ENCODE measurements around the gene PRAC1.

The PRAC1 gene

DNA sequence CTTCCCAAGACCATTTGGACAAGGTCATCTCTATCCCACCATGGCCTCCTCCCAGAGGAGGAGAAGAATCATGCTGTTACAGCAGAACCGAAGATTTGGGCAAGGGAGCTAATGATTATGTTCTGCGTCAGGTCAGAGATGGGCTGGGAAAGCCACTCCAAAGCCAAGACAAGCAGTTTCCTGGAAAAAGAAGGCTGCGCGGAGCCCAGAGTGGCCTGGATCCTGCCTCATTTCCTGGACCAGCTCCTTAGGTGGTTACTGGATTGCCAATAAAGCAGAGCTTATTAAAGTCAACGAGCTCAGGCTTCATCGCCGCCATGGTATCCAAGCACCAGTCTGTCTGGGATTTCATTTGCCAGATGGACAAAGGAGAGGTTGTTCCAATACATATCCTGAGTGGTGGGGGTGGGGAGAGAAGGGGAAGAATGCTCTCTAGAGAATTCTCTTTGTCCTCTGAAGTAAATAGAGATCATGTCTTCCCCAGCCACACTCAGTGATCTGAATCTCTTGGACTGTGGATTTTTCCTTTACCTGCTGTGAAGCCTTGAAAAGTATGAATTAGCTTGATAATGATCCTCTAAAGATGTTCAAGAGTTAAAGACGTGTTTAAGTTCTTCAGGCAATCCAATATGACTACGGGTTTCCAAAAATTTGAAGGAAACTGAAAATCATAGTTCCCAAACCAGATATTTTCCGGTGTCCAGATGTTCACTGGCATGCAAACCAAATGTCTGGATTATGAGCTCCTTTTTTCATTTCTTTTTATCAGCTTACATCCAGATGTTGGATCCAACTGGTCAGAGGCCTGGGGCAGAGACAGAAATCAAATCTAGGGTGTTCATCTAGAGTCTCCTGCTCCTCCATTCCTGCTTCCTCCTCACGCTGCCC is 17.7 kb downstream of the PRAC1 start:
- DNase-seq (ENCODE audit: low read depth in 2 of 2): no peak

DNA sequence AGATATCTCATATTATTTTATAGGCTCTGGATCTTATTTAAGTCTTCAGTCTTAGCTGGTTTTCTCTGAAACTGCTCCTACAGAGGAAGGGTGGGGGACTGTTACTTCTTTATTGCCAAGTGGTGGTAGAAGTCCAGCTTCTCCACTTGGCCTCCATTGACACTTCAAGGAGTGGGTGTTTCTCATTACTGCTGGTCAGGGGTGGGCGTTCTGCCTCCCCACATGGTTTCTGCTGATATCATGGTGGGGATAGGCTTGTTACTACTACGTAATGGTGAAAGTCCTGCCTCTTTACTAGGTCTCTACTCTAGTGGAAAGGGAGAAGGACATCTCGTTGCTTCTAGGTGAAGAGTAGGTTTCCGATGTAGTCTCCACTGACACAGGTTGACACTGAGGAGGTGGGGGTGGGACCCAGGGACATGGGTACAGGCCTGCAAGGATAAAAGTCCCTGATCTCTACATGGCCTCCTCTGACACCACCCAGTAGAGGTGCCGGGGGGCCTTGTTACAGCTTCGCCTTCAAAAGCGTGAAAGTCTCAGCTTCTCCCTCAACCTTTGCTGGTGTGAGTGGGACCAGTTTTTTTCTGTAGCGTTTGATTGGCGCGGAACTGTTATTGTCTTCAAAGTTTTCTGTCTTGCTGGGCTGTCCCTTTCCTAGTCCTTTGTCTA is 20.3 kb downstream of the PRAC1 start:
- no peak for DNase-seq (ENCODE audit: low read depth in 2 of 2)

DNA sequence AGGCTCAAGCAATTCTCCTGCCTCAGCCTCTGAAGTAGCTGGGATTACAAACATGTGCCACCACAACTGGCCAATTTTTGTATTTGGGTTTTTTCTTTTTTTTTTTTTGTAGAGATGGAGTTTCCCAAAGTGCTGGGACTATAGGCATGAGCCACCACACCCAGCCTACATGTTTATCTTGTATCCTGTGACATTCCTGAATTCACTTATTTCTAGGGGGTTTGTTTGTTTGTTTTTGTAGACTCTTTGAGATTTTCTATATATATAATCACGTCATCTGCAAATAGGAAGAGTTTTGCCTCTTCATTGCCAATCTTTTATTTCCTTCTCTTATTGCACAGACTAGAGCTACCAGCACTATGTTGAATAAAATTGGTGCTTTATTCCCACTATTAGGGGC is 29.1 kb downstream of the PRAC1 start:
- DNase-seq (ENCODE audit: low read depth in 2 of 2): no peak

DNA sequence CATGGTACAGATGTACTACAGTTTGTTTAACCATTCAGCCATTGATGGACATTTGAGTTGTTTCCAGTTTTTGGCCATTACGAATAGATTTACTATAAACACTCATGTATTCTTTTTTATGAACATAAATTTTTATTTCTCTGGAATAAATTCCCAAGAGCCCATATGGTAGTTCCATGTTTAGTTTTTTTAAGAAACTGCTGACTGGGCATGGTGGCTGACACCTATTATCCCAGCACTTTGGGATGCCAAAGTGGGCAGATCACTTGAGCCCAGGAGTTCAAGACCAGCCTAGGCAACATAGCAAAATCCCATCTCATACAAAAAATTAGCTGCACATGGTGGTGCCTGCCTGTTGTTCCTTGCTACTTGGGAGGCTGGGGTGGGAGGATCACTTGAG is 30.3 kb downstream of the PRAC1 start:
- DNase-seq (ENCODE audit: low read depth in 2 of 2): no peak

DNA sequence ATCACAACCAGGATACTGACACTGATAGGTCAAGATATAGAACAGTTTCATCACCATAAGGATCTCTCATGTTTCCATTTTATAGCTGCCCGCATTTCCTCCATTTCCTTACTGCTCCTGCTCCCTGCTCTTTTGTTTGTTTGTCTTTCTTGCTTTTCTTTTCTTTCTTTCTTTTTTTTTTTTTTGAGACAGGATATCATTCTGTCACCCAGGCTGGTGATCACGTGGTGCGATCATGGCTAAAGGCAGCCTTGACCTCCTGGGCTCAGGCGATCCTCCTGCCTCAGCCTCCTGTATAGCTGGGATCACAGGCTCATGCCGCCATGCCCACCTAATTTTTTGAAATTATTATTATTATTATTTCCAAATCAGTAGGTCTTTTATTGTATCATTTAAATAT is 31.7 kb downstream of the PRAC1 start:
- no peak for DNase-seq (ENCODE audit: low read depth in 2 of 2)

DNA sequence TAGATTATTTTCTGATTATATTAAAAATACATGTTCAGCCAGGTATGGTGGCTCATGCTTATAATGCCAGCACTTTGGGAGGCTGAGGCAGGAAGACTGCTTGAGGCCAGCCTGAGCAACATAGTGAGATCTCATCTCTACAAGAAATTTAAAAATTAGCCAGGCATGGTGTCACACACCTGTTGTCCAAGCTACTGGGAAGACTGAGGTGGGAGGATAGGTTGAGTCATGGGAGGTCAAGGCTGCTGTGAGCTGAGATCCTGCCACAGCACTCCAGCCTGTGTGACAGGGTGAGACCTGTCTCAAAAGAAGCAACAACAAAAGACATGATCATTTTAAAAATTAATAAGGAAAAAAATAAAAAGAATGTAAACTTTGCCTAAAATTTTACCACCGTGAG is 40.7 kb downstream of the PRAC1 start:
- no peak for DNase-seq (ENCODE audit: low read depth in 2 of 2)

DNA sequence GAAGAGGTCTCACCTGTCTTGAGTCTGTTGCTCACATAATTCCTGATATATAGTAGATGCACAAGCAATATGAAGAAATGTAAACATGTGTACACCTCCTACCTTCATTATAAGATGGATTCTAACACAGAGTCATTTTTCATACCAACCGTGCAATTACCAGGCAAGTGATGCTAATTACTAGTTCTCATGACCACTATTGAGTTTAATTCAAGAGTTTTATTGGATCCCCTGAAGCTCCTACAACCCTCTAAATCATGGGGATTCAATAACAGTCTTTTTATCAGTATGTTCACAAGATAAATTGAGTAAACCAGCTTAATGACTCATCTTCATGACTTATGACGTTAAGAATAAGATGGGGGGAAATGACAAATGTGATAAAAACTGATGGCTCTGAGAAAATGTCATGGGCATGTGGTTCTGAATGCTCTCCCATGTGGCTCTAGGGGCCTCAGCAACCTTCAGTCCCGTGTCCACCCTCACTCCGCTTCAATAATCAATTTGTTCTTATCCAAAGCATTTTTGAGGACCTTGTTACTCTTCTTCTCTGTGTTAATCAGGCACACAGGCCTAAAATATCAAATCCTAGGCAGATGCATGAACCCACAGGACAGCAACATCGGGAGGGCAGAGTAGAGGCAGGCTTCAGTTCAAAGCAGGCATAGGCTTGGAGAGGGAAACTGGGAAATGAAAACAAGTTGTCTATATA is 42.8 kb downstream of the PRAC1 start:
- DNase-seq (ENCODE audit: low read depth in 2 of 2): no peak

DNA sequence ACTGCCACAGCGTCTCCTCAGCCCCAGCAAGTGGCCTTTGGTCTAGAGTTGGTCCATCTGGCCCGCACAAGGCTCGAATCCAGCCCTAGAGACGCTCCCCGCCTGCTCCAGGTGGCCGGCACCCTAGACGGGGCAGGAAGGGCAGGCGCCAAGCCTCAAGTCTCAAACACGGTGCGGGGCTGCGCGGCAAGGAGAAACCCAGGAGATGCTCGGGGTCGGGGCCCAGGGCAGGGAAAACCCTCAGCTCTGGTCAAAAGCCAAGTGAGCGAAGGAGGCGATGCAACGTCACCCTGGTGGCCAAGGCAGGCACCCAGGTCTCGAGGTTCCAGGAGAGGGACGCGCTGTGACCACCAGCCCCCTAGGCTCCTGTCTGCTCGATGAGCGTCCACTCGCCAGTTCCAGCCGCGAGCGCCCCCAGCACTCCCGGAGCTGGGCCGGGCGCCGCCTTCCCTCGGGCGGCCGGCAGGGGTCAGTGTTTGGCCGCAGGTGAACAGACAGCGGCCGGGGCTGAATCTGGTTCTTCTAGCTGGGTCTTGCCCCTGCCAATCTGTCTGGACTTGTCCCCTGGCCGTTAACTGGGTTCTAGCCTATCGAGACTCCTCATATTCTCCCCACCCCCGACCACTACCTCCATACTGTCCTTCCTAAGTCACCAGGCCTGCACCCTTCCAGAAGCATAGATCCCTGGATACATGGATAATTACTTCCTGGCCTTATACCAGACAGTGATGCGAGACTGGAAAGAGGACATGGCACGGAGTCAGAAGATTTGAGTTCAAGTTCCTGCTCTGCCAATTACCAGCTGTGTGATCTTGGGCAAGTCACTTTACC is 44.0 kb downstream of the PRAC1 start:
- DNase-seq (ENCODE audit: low read depth in 2 of 2): peak; percentile 56 to 64

DNA sequence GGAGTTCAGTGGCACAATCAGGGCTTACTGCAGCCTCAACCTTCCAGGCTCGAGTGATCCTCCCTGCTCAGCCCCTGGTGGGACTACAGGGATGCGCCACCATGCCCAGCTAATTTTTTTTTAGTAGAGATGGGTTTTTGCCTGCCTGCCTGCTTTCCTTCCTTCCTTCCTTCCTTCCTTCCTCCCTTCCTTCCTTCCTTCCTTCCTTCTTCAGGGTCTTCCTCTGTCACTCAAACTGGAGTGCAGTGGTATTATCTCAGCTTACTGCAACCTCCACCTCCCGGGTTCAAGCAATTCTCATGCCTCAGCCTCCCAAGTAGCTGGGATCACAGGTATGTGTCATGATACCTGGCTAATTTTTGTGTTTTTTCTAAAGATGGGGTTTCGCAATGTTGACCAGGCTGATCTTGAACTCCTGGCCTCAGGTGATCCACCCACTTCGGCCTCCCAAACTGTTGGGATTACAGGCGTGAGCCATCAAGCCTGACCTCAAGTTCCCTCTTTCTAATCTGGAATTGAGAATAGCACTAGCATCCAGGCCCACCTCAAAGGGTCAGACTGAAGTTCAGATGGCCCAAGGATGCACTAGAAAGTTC is 45.3 kb downstream of the PRAC1 start:
- DNase-seq (ENCODE audit: low read depth in 2 of 2): no peak

DNA sequence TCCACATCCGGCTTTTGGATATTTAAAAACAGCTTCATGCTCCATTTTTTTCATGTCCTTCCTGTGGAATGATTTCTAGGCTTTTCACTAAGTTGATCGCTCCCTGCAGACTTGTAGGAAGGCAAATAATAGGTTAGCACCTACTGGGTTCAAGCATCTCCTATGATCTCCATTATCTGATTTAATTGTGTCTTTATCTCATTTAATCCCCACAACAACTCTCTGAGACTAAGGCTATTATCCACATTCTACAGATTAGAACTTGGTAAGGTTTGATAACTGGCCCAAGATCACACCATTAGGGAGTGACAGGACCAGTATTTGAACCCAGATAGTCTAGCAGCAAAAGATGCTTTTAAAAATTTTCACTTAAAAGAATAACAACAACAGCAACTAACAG is 50.0 kb downstream of the PRAC1 start:
- DNase-seq (ENCODE audit: low read depth in 2 of 2): no peak
